ENCODE results near the gene KCNN1. TPM values are rescaled to one million over a fixed set of nuclear protein-coding genes. Genes with fewer than 3 reads are reported as not detected.
A peak's percentile ranks its signal among the peaks of the same experiment; 100 is the strongest.

The KCNN1 gene
- total RNA-seq, 1 experiment from 2014 or later, result 9.2 TPM

- Histone ChIP-seq H3K4ac (ENCODE audit: low read depth, low read length) (no peak overlapping the region), H3K14ac (ENCODE audit: insufficient read depth, low read length) (no peak overlapping the region), H2BK5ac (ENCODE audit: insufficient read length, low read length) (no peak overlapping the region), H2BK120ac (ENCODE audit: low read depth, low read length, poor library complexity, severe bottlenecking) (no peak overlapping the region), H3K23me2 (ENCODE audit: insufficient read length, low read depth, low read length, poor library complexity, severe bottlenecking) (no peaks in the 10 kb centered on the region), H3K4me1 (ENCODE audit: insufficient read depth, low read length) (no peaks in the 10 kb centered on the region; the same call in 1 of the 2 replicates), H4K5ac (ENCODE audit: insufficient read length, low read depth, low read length) (no peak overlapping the region), H3K79me2 (ENCODE audit: insufficient read depth, low read length) (no peaks in the 10 kb centered on the region), H2BK12ac (ENCODE audit: insufficient read length, low read depth, low read length) (no peak overlapping the region), H4K20me1 (ENCODE audit: control insufficient read depth, insufficient read depth, insufficient read length) (no peaks in the 10 kb centered on the region), H2AK5ac (ENCODE audit: insufficient read length, low read length) (no peak overlapping the region), H3K9ac (ENCODE audit: extremely low read depth, insufficient read length, low read length) (no peak overlapping the region), H2BK15ac (ENCODE audit: low read depth, low read length) (no peak overlapping the region), H4K91ac (ENCODE audit: insufficient read length, low read depth, low read length) (no peak overlapping the region), H2AFZ (ENCODE audit: low read length) (no peak overlapping the region), H3K23ac (ENCODE audit: insufficient read length, low read depth, low read length) (no peak overlapping the region), H3T11ph (ENCODE audit: low read length) (no peak overlapping the region), H3K56ac (ENCODE audit: insufficient read length, low read depth, low read length) (no peak overlapping the region), H3K9me3 (ENCODE audit: control insufficient read depth, low read depth, low read length) (no peaks in the 10 kb centered on the region), H2BK20ac (ENCODE audit: low read depth, low read length, poor library complexity, severe bottlenecking) (no peak overlapping the region), H3K4me2 (ENCODE audit: insufficient read depth, insufficient read length, low read length) (no peak overlapping the region), H4K8ac (replicated peaks; ENCODE audit: insufficient read length, low read depth, low read length) (no peak overlapping the region), H3K18ac (ENCODE audit: insufficient read length, low read depth, low read length) (peak overlapping the region; percentile 30), H3K27ac (ENCODE audit: insufficient read length, low read depth, low read length) (no peak overlapping the region), H3K27me3 (ENCODE audit: insufficient read depth, low read length) (no peaks in the 10 kb centered on the region), H3K79me1 (ENCODE audit: insufficient read depth, low read depth, low read length, poor library complexity, severe bottlenecking) (no peaks in the 10 kb centered on the region)
- no peak for TF ChIP-seq CTCF (conservative IDR thresholded peaks at IDR 0.05)
- no peak for DNase-seq
- H3K4me1 Mint-ChIP-seq, result peaks cover 6 to 12% of the 10 kb centered on the region in 2 experiments
- H3K4me3 Mint-ChIP-seq, result no peak overlapping the region
- no peaks in the 10 kb centered on the region; a peak in 1 of 5 replicates for H3K9me3 Mint-ChIP-seq
- H3K27me3 Mint-ChIP-seq (ENCODE audit: low read depth), result peaks cover 4% of the 10 kb centered on the region
- H3K36me3 Mint-ChIP-seq (ENCODE audit: insufficient read depth in 1 of 3, low read depth in 3 of 3), result peaks cover 0 to 2% (median 0%) of the 10 kb centered on the region in 3 experiments; a peak in 2 of 7 replicates
- no CpG with 5 or more reads among the region's 4 CpGs for WGBS (ENCODE audit: extremely low coverage, insufficient read length, low lambda C conversion rate)
- H3K27ac Mint-ChIP-seq, result no peak overlapping the region
These were observed 60.2 kb downstream of the KCNN1 start for GRCh38 chr19:18027151-18027550.

Measured in H9 (cell line).